ENCODE measurements around the gene PNP.

The PNP gene

DNA sequence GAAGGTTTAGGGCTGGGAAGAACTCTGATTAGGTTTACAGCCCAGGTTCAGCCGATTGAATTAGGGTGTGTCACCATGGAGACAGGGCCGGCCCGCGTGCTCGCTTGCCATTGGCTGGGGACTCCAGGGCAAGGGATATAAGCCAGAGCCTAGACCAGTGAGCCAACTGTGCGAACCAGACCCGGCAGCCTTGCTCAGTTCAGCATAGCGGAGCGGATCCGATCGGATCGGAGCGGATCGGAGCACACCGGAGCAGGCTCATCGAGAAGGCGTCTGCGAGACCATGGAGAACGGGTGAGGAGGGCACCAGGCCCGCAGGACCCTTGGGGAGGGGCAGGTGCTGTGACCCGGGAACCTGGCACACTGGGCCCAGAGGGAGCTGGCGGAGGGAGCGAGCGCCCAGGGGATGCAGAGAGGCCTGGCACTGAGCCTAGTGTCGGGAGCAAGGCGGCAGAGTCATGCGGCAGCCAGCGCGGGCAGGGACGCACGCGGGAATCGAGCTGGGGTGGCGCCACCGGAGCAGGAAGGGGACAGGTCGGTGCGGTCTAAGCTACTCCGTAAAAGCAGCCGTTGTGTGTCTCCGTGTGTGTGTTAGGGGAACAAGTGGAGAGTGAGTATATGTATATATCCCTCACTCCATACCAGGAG, at the start of gene PNP (continued):
- TF ChIP-seq, protein P1, sequence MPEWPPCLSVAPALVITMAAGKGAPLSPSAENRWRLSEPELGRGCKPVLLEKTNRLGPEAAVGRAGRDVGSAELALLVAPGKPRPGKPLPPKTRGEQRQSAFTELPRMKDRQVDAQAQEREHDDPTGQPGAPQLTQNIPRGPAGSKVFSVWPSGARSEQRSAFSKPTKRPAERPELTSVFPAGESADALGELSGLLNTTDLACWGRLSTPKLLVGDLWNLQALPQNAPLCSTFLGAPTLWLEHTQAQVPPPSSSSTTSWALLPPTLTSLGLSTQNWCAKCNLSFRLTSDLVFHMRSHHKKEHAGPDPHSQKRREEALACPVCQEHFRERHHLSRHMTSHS (tag by site-specific recombination; IDR thresholded peaks at IDR 0.05): no peak
- TF ChIP-seq OSR2 (tag by site-specific recombination; IDR thresholded peaks at IDR 0.05) (no peak), ZBTB7A (tag by site-specific recombination; IDR thresholded peaks at IDR 0.05; ENCODE audit: low read depth) (no peak; the same call in 1 of the 2 replicates), ZFP41 (tag by site-specific recombination; IDR thresholded peaks at IDR 0.05; ENCODE audit: borderline replicate concordance) (no peak), ZNF658 (tag by site-specific recombination; IDR thresholded peaks at IDR 0.05) (no peak), PRDM1 (tag by site-specific recombination; IDR thresholded peaks at IDR 0.05) (no peak), ZBTB1 (tag by site-specific recombination; IDR thresholded peaks at IDR 0.05) (no peak), ZNF202 (tag by site-specific recombination; IDR thresholded peaks at IDR 0.05; ENCODE audit: borderline replicate concordance) (no peak), KLF16 (tag by site-specific recombination; IDR thresholded peaks at IDR 0.05) (peak; percentile 83; the same call in 1 of the 2 replicates), ZNF76 (tag by site-specific recombination; IDR thresholded peaks at IDR 0.05; ENCODE audit: borderline replicate concordance, low read depth) (peak; percentile 76), ZIC2 (tag by site-specific recombination; IDR thresholded peaks at IDR 0.05) (peak; percentile 60), ZNF510 (tag by site-specific recombination; IDR thresholded peaks at IDR 0.05; ENCODE audit: insufficient replicate concordance) (no peak), ZNF626 (tag by site-specific recombination; IDR thresholded peaks at IDR 0.05) (no peak), ZNF175 (tag by site-specific recombination; IDR thresholded peaks at IDR 0.05) (no peak), REPIN1 (tag by site-specific recombination; IDR thresholded peaks at IDR 0.05; ENCODE audit: low read depth) (peak; percentile 73; the same call in 1 of the 2 replicates), ZNF335 (tag by site-specific recombination; conservative IDR thresholded peaks at IDR 0.05) (peak; percentile 63), PRDM6 (tag by site-specific recombination; IDR thresholded peaks at IDR 0.05) (no peak), ZFHX2 (tag by site-specific recombination; conservative IDR thresholded peaks at IDR 0.05) (no peak), ZNF670 (tag by site-specific recombination; IDR thresholded peaks at IDR 0.05; ENCODE audit: low read depth) (no peak), ZNF16 (tag by site-specific recombination; IDR thresholded peaks at IDR 0.05; ENCODE audit: low read depth) (no peak), ZNF707 (tag by site-specific recombination; IDR thresholded peaks at IDR 0.05) (no peak; the same call in 1 of the 2 replicates), ZBTB26 (tag by site-specific recombination; optimal IDR thresholded peaks at IDR 0.05) (peak; percentile 75), ZNF792 (tag by site-specific recombination; IDR thresholded peaks at IDR 0.05) (peak; percentile 67; the same call in 1 of the 2 replicates), GLIS2 (tag by site-specific recombination; IDR thresholded peaks at IDR 0.05) (peak; percentile 46; the same call in 1 of the 2 replicates), ZBTB21 (tag by site-specific recombination; IDR thresholded peaks at IDR 0.05) (no peak), ZNF394 (tag by site-specific recombination; IDR thresholded peaks at IDR 0.05; ENCODE audit: borderline replicate concordance) (peak; percentile 90), ZNF530 (tag by site-specific recombination; IDR thresholded peaks at IDR 0.05; ENCODE audit: low read depth) (no peak), BCL6B (tag by site-specific recombination; IDR thresholded peaks at IDR 0.05) (no peak), ZNF239 (tag by site-specific recombination; IDR thresholded peaks at IDR 0.05) (peak; percentile 55), ZNF37A (tag by site-specific recombination; IDR thresholded peaks at IDR 0.05) (no peak)
- TF ChIP-seq, protein P2, sequence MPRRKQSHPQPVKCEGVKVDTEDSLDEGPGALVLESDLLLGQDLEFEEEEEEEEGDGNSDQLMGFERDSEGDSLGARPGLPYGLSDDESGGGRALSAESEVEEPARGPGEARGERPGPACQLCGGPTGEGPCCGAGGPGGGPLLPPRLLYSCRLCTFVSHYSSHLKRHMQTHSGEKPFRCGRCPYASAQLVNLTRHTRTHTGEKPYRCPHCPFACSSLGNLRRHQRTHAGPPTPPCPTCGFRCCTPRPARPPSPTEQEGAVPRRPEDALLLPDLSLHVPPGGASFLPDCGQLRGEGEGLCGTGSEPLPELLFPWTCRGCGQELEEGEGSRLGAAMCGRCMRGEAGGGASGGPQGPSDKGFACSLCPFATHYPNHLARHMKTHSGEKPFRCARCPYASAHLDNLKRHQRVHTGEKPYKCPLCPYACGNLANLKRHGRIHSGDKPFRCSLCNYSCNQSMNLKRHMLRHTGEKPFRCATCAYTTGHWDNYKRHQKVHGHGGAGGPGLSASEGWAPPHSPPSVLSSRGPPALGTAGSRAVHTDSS (tag by site-specific recombination; IDR thresholded peaks at IDR 0.05): no peak
- TF ChIP-seq, protein P3, sequence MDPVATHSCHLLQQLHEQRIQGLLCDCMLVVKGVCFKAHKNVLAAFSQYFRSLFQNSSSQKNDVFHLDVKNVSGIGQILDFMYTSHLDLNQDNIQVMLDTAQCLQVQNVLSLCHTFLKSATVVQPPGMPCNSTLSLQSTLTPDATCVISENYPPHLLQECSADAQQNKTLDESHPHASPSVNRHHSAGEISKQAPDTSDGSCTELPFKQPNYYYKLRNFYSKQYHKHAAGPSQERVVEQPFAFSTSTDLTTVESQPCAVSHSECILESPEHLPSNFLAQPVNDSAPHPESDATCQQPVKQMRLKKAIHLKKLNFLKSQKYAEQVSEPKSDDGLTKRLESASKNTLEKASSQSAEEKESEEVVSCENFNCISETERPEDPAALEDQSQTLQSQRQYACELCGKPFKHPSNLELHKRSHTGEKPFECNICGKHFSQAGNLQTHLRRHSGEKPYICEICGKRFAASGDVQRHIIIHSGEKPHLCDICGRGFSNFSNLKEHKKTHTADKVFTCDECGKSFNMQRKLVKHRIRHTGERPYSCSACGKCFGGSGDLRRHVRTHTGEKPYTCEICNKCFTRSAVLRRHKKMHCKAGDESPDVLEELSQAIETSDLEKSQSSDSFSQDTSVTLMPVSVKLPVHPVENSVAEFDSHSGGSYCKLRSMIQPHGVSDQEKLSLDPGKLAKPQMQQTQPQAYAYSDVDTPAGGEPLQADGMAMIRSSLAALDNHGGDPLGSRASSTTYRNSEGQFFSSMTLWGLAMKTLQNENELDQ (tag by site-specific recombination; IDR thresholded peaks at IDR 0.05; ENCODE audit: low read depth): no peak

Data from HEK293 (cell line).